Gastrocnemius medialis (tissue), 4 donors: ENCODE results near the gene MIGA2.

ENCODE experiments used
- POLR2A ChIP-seq, 2 donors: fragments of 450-650 bp; IDR thresholded peaks; one replicate each; pipeline ENCODE4 v1.6.1; 2017; ENCODE audit warnings: antibody characterized with exemption in 2 of 2, mild to moderate bottlenecking in 2 of 2, moderate library complexity in 2 of 2
- TF ChIP-seq, protein P1 (sequence below), 5 experiments: fragments of 450-650 bp in 3 of 5; fragments of 200-600 bp in 2 of 5; sonication (generic) in 2 of 5; IDR thresholded peaks in 4 of 5; conservative IDR thresholded peaks in 1 of 5; 1 replicate in 4 of 5; 2 replicates in 1 of 5; pipeline ENCODE4 v1.5.1; 2016 to 2019; ENCODE audit warnings: antibody characterized with exemption in 5 of 5, mild to moderate bottlenecking in 3 of 5, moderate library complexity in 3 of 5

DNA sequence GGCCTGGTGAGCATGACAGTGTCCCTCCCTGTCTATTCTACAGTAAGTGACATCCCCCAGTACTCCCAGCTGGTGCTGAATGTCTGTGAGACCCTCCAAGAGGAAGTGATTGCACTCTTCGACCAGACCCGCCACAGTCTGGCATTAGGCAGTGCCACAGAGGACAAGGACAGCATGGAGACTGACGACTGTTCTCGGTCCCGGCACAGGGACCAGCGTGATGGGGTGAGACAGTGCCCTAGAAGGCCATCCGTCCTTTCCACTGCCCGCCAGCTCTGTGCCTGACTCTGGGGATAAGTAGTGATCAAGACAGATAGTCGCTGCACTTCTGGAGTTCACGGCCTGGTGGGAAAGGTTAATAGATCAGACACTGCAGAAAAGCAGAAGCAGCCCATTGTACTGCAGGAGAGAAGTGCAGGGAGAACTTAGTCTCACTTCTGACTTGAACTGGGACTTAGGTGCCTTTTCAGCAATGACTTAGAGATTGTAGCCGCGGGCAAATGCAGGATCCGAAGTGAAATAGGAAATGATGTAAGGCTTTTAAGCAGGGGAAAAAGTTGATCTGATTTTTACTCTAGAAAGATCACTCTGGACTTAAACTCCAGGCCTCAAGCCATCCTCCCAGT, 36.7 kb upstream of the MIGA2 start:
- TF ChIP-seq, protein P1, sequence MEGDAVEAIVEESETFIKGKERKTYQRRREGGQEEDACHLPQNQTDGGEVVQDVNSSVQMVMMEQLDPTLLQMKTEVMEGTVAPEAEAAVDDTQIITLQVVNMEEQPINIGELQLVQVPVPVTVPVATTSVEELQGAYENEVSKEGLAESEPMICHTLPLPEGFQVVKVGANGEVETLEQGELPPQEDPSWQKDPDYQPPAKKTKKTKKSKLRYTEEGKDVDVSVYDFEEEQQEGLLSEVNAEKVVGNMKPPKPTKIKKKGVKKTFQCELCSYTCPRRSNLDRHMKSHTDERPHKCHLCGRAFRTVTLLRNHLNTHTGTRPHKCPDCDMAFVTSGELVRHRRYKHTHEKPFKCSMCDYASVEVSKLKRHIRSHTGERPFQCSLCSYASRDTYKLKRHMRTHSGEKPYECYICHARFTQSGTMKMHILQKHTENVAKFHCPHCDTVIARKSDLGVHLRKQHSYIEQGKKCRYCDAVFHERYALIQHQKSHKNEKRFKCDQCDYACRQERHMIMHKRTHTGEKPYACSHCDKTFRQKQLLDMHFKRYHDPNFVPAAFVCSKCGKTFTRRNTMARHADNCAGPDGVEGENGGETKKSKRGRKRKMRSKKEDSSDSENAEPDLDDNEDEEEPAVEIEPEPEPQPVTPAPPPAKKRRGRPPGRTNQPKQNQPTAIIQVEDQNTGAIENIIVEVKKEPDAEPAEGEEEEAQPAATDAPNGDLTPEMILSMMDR (IDR thresholded peaks at IDR 0.05 in 4 of 5, conservative IDR thresholded peaks at IDR 0.05 in 1 of 5): no peak
- TF ChIP-seq POLR2A (IDR thresholded peaks at IDR 0.05): no peak
